Stimulated activated CD4-positive, alpha-beta T cell treated with anti-CD3 and anti-CD28 coated beads, Interleukin-15, amount 100 ng/mL, for 1 hour (primary cell): ENCODE results near the gene NFATC3.

Experiments used
- DNase-seq, 2 donors: peaks; one replicate each; pipeline ENCODE4 v3.0.0-alpha.2; 2020; ENCODE audit warnings: low read depth in 1 of 2, low spot score in 1 of 2

The NFATC3 gene

GRCh38 chr16:68244903-68245853 lies 160.0 kb downstream of the NFATC3 start, which contains the start of gene PLA2G15:
TSS of gene PLA2G15 (plus strand) at chr16:68245373. CDS start at chr16:68245427, 54 bp downstream.
- DNase-seq = peak; percentile 95 to 97

- DNase-seq = no peak
These were observed 161.0 kb downstream of the NFATC3 start for GRCh38 chr16:68246121-68246520.

- DNase-seq = no peak
These were observed 161.5 kb downstream of the NFATC3 start for GRCh38 chr16:68246666-68247065.

- no peak for DNase-seq
These were observed 162.2 kb downstream of the NFATC3 start for GRCh38 chr16:68247400-68247799.

GRCh38 chr16:68247932-68248331 lies 162.8 kb downstream of the NFATC3 start:
- DNase-seq = no peak

GRCh38 chr16:68249371-68249770 lies 164.2 kb downstream of the NFATC3 start:
- no peak for DNase-seq

- DNase-seq = no peak
These were observed 165.8 kb downstream of the NFATC3 start for GRCh38 chr16:68250951-68251350.

GRCh38 chr16:68251832-68252231 lies 166.7 kb downstream of the NFATC3 start:
- no peak for DNase-seq

GRCh38 chr16:68252383-68252782 lies 167.2 kb downstream of the NFATC3 start:
- DNase-seq = no peak

- DNase-seq = no peak
These were observed 168.6 kb downstream of the NFATC3 start for GRCh38 chr16:68253721-68254120.

GRCh38 chr16:68255712-68256111 lies 170.5 kb downstream of the NFATC3 start:
- DNase-seq = no peak

- DNase-seq = no peak
These were observed 172.2 kb downstream of the NFATC3 start for GRCh38 chr16:68257251-68257905.

GRCh38 chr16:68257906-68258800 lies 173.0 kb downstream of the NFATC3 start:
- no peak for DNase-seq

- DNase-seq = no peak
These were observed 174.0 kb downstream of the NFATC3 start for GRCh38 chr16:68259007-68259825.

- no peak for DNase-seq
These were observed 178.5 kb downstream of the NFATC3 start for GRCh38 chr16:68263559-68264127.

- peak; percentile 67 to 82 for DNase-seq
These were observed 179.2 kb downstream of the NFATC3 start, which contains the start of gene SLC7A6 for GRCh38 chr16:68264128-68265077. TSS of gene SLC7A6 (plus strand) at chr16:68264526. CDS start at chr16:68274727, 10,201 bp downstream.

- DNase-seq = peak in 1 of 2 donors; percentile 30
These were observed 180.1 kb downstream of the NFATC3 start for GRCh38 chr16:68265078-68265920.
